HS-5 (cell line): ENCODE results near the gene MYH14.

Experiments
- DNase-seq: peaks from one replicate; pipeline ENCODE4 v3.0.0-alpha.2; 2012; ENCODE audit warnings: low read depth

The MYH14 gene

GRCh38 chr19:50261446-50261970, 58.1 kb downstream of the MYH14 start:
- DNase-seq, result no peak

GRCh38 chr19:50263176-50263575, 59.8 kb downstream of the MYH14 start:
- DNase-seq, result no peak

- no peak for DNase-seq
Observed at GRCh38 chr19:50264483-50265186, 61.2 kb downstream of the MYH14 start.

DNA sequence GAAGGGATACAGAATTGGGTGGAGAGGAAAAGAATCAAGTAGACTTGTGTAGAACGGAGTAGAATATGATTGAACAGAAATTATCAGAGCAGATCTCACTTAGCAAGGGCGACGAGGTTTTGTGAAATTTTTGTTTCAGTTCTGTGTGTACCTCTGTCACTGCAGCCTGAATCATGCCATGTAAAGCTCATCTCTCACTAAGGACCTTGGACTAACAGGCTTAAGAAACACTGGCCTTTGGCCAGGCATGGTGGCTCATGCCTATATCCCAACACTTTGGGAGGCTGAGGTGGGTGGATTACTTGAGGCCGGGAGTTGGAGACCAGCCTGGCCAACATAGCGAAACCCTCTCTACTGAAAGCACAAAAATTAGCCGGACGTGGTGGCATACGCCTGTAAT, 62.6 kb downstream of the MYH14 start:
- DNase-seq, result no peak

DNA sequence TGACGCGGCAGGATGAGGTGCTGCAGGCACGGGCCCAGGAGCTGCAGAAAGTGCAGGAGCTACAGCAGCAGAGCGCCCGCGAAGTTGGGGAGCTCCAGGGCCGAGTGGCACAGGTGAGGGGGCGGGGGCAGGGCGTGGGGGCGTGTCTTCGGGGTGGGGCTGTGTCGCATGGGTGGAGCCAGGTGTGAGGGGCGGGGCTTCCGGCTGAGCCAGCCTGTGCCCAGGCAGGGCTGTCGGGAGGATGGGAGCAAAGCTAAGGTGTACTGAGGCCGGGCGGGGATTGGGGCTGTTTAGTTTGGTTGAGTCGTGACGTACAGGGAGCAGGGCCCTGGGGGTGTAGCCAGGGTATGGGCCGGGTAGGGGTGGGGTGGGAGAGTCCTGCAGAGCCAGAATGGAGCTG, 63.5 kb downstream of the MYH14 start:
- DNase-seq, result no peak

GRCh38 chr19:50268041-50268440, 64.6 kb downstream of the MYH14 start:
- no peak for DNase-seq

DNA sequence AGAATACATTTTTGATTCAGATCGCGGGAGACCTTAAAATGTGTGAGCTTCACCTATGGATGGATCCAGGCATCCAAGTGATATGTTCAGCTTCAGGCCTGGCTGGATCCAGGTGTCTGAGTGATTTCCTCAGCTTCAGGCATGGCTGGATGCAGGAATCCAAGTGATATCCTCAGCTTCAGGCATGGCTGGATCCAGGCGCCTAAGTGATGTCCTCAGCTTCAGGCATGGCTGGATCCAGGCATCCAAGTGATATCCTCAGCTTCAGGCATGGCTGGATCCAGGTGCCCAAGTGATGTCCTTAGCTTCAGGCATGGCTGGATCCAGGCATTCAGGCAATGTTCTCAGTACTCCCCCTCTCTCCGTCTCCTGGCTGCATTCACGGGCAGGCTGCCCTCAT, 65.1 kb downstream of the MYH14 start:
- no peak for DNase-seq

DNA sequence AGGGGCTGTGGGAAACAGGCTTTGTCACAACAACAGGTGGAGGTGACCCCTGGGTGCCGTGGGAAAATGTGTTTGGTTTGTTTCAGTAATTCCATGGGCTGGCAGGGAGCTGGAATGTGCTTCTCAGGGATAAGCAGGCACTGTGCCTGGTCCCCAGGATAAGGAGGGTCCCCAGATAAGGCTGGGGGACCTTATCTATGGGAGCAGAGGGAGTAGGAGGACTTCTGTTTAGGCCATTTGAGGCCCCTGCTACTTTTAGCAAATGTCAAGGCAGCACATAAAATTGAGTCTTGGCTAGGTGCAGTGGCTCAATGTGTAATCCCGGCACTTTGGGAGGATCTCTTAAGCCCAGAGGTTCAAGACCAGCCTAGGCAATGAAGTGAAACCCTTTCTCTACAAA, 66.2 kb downstream of the MYH14 start:
- no peak for DNase-seq

DNA sequence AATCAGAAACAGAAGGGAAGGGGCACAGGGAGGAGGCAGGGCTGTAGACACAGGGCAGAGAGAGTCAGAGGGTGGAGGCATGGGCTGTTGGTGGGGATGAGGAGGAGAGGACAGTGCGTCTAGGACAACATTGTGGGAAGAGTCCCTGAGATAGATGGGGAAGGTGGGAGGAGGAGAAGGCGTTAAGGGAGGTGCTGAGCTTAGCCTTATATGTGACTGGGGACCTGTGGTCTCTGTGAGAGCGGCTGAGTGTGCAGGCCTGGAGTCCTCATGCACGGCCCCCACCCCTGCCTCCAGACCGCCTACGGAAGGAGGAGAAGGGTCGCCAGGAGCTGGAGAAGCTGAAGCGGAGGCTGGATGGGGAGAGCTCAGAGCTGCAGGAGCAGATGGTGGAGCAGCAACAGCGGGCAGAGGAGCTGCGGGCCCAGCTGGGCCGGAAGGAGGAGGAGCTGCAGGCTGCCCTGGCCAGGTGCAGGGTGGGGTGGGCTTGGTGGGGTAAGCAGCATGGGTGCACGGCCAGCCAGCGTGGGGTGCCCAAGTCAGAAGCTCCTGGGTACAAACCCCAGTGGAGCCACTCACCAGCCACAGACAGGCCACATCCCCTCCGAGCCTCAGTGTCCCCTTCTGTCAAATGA, 69.0 kb downstream of the MYH14 start:
- no peak for DNase-seq

GRCh38 chr19:50273821-50274220, 70.4 kb downstream of the MYH14 start:
- no peak for DNase-seq

GRCh38 chr19:50275577-50276368, 72.4 kb downstream of the MYH14 start:
- no peak for DNase-seq

DNA sequence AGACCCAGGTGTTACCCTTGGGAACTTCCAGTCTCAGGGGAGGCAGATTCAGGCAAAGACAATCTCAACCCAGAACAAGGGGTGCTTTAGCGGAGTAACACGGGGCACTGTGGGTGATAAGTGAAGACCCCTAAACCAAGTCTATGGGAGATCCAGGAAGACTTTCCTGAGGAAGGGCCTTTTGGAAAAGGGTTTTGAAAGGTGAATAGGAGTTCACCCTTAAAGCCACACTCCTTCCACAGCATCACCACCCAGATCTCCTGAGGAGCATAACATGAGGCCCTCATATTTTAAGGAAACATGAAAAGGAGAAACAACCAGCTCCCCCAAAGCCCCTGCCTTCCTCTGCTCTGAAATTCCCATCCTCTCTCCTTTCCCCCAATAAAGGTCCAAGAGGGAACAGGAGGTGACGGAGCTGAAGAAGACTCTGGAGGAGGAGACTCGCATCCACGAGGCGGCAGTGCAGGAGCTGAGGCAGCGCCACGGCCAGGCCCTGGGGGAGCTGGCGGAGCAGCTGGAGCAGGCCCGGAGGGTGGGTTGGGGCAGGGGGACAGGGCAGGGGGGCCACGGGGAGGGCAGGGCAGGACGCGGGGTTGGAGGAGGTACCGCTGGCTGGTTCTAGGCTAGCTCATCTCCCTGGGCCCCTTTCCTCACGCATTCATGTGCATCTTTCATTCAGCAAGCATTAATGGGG, 73.1 kb downstream of the MYH14 start:
- no peak for DNase-seq

DNA sequence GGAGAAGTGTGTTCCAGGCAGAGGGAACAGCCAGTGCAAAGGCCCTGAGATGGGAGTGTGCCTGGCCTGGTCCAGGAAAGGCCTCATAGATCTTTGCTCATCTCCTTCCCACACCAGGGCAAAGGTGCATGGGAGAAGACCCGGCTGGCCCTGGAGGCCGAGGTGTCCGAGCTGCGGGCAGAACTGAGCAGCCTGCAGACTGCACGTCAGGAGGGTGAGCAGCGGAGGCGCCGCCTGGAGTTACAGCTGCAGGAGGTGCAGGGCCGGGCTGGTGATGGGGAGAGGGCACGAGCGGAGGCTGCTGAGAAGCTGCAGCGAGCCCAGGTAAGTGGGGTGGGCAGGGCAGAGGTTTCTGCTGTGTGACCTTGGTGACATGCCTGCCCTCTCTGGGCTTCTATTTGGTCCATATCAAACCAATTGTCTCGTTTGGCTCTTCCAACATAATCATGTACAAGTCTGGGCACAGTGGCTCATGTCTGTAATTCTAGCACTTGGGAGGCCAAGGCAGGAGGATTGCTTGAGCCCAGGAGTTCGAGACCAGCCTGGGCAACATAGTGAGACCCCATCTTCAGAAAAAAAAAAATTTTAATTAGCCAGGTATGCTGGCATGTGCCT, 74.7 kb downstream of the MYH14 start:
- no peak for DNase-seq

DNA sequence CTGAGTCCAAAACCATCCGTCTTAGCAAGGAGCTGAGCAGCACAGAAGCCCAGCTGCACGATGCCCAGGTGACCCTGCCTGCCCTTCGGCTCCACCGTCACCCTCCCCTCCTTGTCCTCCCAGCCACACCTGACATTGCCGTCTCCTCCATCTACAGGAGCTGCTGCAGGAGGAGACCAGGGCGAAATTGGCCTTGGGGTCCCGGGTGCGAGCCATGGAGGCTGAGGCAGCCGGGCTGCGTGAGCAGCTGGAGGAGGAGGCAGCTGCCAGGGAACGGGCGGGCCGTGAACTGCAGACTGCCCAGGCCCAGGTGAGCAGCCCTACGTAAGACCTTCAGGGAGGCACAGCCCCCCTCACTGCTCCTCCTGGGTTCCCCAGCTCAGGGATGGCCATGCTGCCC, 76.7 kb downstream of the MYH14 start:
- no peak for DNase-seq

- no peak for DNase-seq
Observed at GRCh38 chr19:50280983-50281382, 77.6 kb downstream of the MYH14 start.

- DNase-seq, result no peak
Observed at GRCh38 chr19:50281491-50281890, 78.1 kb downstream of the MYH14 start.

GRCh38 chr19:50285833-50286232, 82.4 kb downstream of the MYH14 start:
- DNase-seq, result no peak

GRCh38 chr19:50286443-50286842, 83.0 kb downstream of the MYH14 start:
- no peak for DNase-seq

DNA sequence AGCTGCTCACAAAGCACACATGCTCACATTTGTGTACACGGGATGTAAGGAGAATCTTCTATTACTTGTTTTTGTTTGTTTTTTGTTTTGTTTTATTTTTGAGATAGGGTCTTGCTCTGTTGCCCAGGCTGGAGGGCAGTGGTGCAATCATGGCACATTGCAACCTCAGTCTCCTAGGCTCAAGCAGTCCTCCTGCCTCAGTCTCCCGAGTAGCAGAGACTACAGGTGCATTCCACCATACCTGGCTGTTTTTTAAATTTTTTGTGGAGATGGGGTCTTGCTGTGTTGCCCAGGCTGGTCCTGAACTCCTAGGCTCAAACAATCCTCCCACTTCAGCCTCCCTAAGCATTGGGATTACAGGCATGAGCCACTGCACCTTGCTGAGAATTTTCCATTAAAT, 83.9 kb downstream of the MYH14 start:
- no peak for DNase-seq

DNA sequence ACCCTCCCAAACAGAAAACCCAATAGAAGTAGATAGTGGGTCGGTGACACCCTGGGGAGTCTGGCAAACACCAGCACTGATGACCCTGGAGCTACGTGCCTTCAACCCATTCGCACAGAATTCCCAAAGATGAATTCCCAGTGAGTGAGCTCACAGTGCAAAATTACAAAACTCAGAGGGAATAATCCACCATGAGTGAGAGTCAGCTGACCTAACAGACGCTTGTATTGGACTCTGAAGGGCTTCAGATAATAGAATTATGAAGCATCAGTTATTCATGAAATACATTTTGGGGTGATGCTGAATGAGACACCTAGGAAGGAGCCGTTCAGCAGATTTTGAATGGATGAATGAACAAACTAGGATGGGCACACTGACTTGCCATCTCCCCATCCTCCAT, 85.5 kb downstream of the MYH14 start:
- no peak for DNase-seq

- no peak for DNase-seq
Observed at GRCh38 chr19:50290011-50290410, 86.6 kb downstream of the MYH14 start.

DNA sequence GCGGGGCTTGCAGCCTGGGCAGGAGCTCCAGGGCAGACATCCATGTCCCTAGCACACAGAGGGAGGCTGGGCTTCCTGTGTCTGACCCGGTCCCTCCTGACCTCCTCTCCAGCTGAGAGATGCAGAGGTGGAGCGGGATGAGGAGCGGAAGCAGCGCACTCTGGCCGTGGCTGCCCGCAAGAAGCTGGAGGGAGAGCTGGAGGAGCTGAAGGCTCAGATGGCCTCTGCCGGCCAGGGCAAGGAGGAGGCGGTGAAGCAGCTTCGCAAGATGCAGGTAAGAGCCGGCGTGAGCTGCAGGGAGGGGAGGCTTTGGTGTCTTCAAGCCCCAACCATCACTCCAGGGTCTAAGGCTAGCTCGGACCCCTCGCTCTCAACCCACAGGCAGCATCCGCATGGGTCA, 87.4 kb downstream of the MYH14 start:
- DNase-seq, result no peak
